Trophoblast cell (in vitro differentiated cells and primary cell): ENCODE measurements around the gene REXO1.

Experiments
- DNase-seq, 2 donors: peaks; one replicate each; pipeline ENCODE4 v3.0.0-alpha.2; 2016
- H2AFZ ChIP-seq: 2 replicates; pipeline ENCODE4 v1.6.1; 2013; ENCODE audit warnings: low read length, moderate library complexity, mild to moderate bottlenecking; ENCODE audit not compliant: insufficient read depth, poor library complexity
- H2AK5ac ChIP-seq: 2 replicates; pipeline ENCODE4 v1.6.1; 2013; ENCODE audit warnings: mild to moderate bottlenecking, low read length
- H2BK120ac ChIP-seq: 2 replicates; pipeline ENCODE4 v1.6.1; 2013; ENCODE audit warnings: low read length, mild to moderate bottlenecking, moderate library complexity; ENCODE audit not compliant: insufficient read depth, poor library complexity
- H2BK12ac ChIP-seq: 2 replicates; pipeline ENCODE4 v1.6.1; 2013; ENCODE audit warnings: mild to moderate bottlenecking, low read length, moderate library complexity
- H2BK5ac ChIP-seq: 2 replicates; pipeline ENCODE4 v1.6.1; 2013; ENCODE audit warnings: low read length, low read depth, moderate library complexity, mild to moderate bottlenecking; ENCODE audit not compliant: poor library complexity
- H3K14ac ChIP-seq: 2 replicates; pipeline ENCODE4 v1.6.1; 2013; ENCODE audit warnings: mild to moderate bottlenecking, low read length
- H3K18ac ChIP-seq: 2 replicates; pipeline ENCODE4 v1.6.1; 2013; ENCODE audit warnings: mild to moderate bottlenecking, low read length
- H3K23ac ChIP-seq: 2 replicates; pipeline ENCODE4 v1.6.1; 2013; ENCODE audit warnings: low read length
- H3K27ac ChIP-seq: 2 replicates; pipeline ENCODE4 v1.5.1; 2013; ENCODE audit warnings: low read depth, mild to moderate bottlenecking, inconsistent platforms, low read length, moderate library complexity
- H3K27me3 ChIP-seq: 2 replicates; pipeline ENCODE4 v1.6.1; 2013; ENCODE audit warnings: inconsistent platforms, mild to moderate bottlenecking, low read length, moderate library complexity; ENCODE audit not compliant: insufficient read depth
- H3K36me3 ChIP-seq, 2 experiments: 1 replicate in 1 of 2; 2 replicates in 1 of 2; pipeline ENCODE4 v1.6.1; 2013; ENCODE audit warnings: low read length in 2 of 2, mild to moderate bottlenecking in 2 of 2, moderate library complexity in 1 of 2; ENCODE audit not compliant: insufficient read depth in 2 of 2, control insufficient read depth in 1 of 2
- H3K4ac ChIP-seq: 2 replicates; pipeline ENCODE4 v1.6.1; 2013; ENCODE audit warnings: low read depth, mild to moderate bottlenecking, low read length, moderate library complexity
- H3K4me1 ChIP-seq, 2 experiments: 1 replicate in 1 of 2; 2 replicates in 1 of 2; pipeline ENCODE4 v1.6.1; 2013; ENCODE audit warnings: low read length in 2 of 2, mild to moderate bottlenecking in 2 of 2, moderate library complexity in 1 of 2; ENCODE audit not compliant: insufficient read depth in 2 of 2, control insufficient read depth in 1 of 2
- H3K4me2 ChIP-seq: 2 replicates; pipeline ENCODE4 v1.6.1; 2013; ENCODE audit warnings: inconsistent platforms, mild to moderate bottlenecking, low read length, moderate library complexity
- H3K4me3 ChIP-seq: 2 replicates; pipeline ENCODE4 v1.5.1; 2013; ENCODE audit warnings: mild to moderate bottlenecking, low read depth, low read length, inconsistent platforms
- H3K79me1 ChIP-seq: one replicate; pipeline ENCODE4 v1.6.1; 2013; ENCODE audit warnings: low read length
- H3K79me2 ChIP-seq: 2 replicates; pipeline ENCODE4 v1.6.1; 2013; ENCODE audit warnings: low read length, mild to moderate bottlenecking; ENCODE audit not compliant: control insufficient read depth, insufficient read depth, poor library complexity
- H3K9ac ChIP-seq: 2 replicates; pipeline ENCODE4 v1.6.1; 2013; ENCODE audit warnings: mild to moderate bottlenecking, low read length
- H3K9me3 ChIP-seq: 2 replicates; pipeline ENCODE4 v1.6.1; 2013; ENCODE audit warnings: low read depth, mild to moderate bottlenecking, control low read depth, inconsistent platforms, low read length; ENCODE audit not compliant: insufficient read depth
- H4K12ac ChIP-seq: 2 replicates; pipeline ENCODE4 v1.6.1; 2013; ENCODE audit warnings: low read depth, mild to moderate bottlenecking, low read length, moderate library complexity
- H4K8ac ChIP-seq: 2 replicates; pipeline ENCODE4 v1.6.1; 2013; ENCODE audit warnings: low read depth, mild to moderate bottlenecking, low read length, moderate library complexity
- H4K91ac ChIP-seq: one replicate; pipeline ENCODE4 v1.6.1; 2013; ENCODE audit warnings: low read depth, mild to moderate bottlenecking, low read length, moderate library complexity
- WGBS: extraction: QIAGEN DNeasy Blood & Tissue Kit; methylation state at CpG from one replicate; pipeline ENCODE4 v1.1.7; 2013; ENCODE audit warnings: missing lambda C conversion rate; ENCODE audit not compliant: insufficient read length, insufficient coverage; ENCODE audit errors: extremely low coverage; 5-methylcytosine and 5-hydroxymethylcytosine counted together

REXO1 gene

GRCh38 chr19:1860042-1860775 is 11.9 kb upstream of the REXO1 start:
- Histone ChIP-seq H2BK5ac (no peak overlapping the region), H3K27ac (no peak overlapping the region), H2BK12ac (no peak overlapping the region), H3K4me2 (peak overlapping the region; percentile 13), H3K9me3 (no peaks in the 10 kb centered on the region), H3K14ac (no peak overlapping the region), H2AFZ (peak overlapping the region; percentile 28), H3K4ac (peak overlapping the region; percentile 48), H4K12ac (no peak overlapping the region), H3K79me1 (peaks cover 12% of the 10 kb centered on the region), H3K79me2 (peaks cover 9% of the 10 kb centered on the region), H3K4me1 (peaks cover 32 to 37% of the 10 kb centered on the region in 2 experiments), H3K18ac (no peak overlapping the region), H4K91ac (no peak overlapping the region), H3K9ac (no peak overlapping the region), H2AK5ac (no peak overlapping the region), H3K4me3 (no peak overlapping the region), H3K36me3 (no peaks in the 10 kb centered on the region), H2BK120ac (no peak overlapping the region), H3K23ac (no peak overlapping the region), H3K27me3 (peaks cover 10% of the 10 kb centered on the region), H4K8ac (no peak overlapping the region)
- WGBS = no CpG with 5 or more reads among the region's 32 CpGs
- DNase-seq = peak; percentile 80 to 87

GRCh38 chr19:1859331-1859781 is 11.1 kb upstream of the REXO1 start:
- H2BK12ac ChIP-seq = no peak overlapping the region
- H2BK5ac ChIP-seq = no peak overlapping the region
- peaks cover 36 to 37% of the 10 kb centered on the region in 2 experiments for H3K4me1 ChIP-seq
- H3K79me2 ChIP-seq = peaks cover 11% of the 10 kb centered on the region
- H3K14ac ChIP-seq = no peak overlapping the region
- no peaks in the 10 kb centered on the region for H3K9me3 ChIP-seq
- no peak overlapping the region for H3K4me3 ChIP-seq
- H2AK5ac ChIP-seq = no peak overlapping the region
- no CpG with 5 or more reads among the region's 18 CpGs for WGBS
- H3K27me3 ChIP-seq = peaks cover 10% of the 10 kb centered on the region
- DNase-seq = no peak
- no peak overlapping the region for H3K4ac ChIP-seq
- H4K91ac ChIP-seq = no peak overlapping the region
- H3K79me1 ChIP-seq = peaks cover 7% of the 10 kb centered on the region
- no peak overlapping the region for H2BK120ac ChIP-seq
- H3K23ac ChIP-seq = no peak overlapping the region
- no peak overlapping the region for H2AFZ ChIP-seq
- H3K36me3 ChIP-seq = peaks cover 0 to under 1% of the 10 kb centered on the region in 2 experiments
- no peak overlapping the region for H3K27ac ChIP-seq
- no peak overlapping the region for H3K4me2 ChIP-seq
- H4K8ac ChIP-seq = no peak overlapping the region
- H4K12ac ChIP-seq = no peak overlapping the region
- H3K9ac ChIP-seq = no peak overlapping the region
- no peak overlapping the region for H3K18ac ChIP-seq

GRCh38 chr19:1858412-1859081 is 10.3 kb upstream of the REXO1 start:
- peaks cover 9% of the 10 kb centered on the region for H3K79me2 ChIP-seq
- peaks cover 10% of the 10 kb centered on the region for H3K27me3 ChIP-seq
- no peak overlapping the region for H3K27ac ChIP-seq
- no peak overlapping the region for H2BK120ac ChIP-seq
- H3K23ac ChIP-seq = no peak overlapping the region
- H4K12ac ChIP-seq = no peak overlapping the region
- H4K8ac ChIP-seq = no peak overlapping the region
- no peak overlapping the region for H4K91ac ChIP-seq
- H3K18ac ChIP-seq = no peak overlapping the region
- H3K36me3 ChIP-seq = peaks cover 0 to 3% of the 10 kb centered on the region in 2 experiments
- H3K14ac ChIP-seq = no peak overlapping the region
- no peak overlapping the region for H2BK5ac ChIP-seq
- peaks cover 36 to 39% of the 10 kb centered on the region in 2 experiments for H3K4me1 ChIP-seq
- H2AFZ ChIP-seq = no peak overlapping the region
- H3K4ac ChIP-seq = no peak overlapping the region
- peaks cover 6% of the 10 kb centered on the region for H3K79me1 ChIP-seq
- H2AK5ac ChIP-seq = no peak overlapping the region
- no peaks in the 10 kb centered on the region for H3K9me3 ChIP-seq
- no peak overlapping the region for H2BK12ac ChIP-seq
- WGBS = no CpG with 5 or more reads among the region's 10 CpGs
- no peak overlapping the region for H3K4me3 ChIP-seq
- no peak overlapping the region for H3K4me2 ChIP-seq
- no peak overlapping the region for H3K9ac ChIP-seq
- DNase-seq = no peak

- H3K14ac ChIP-seq = no peak overlapping the region
- H3K4me2 ChIP-seq = peak overlapping the region; percentile 82
- H3K27ac ChIP-seq = no peak overlapping the region
- H3K36me3 ChIP-seq = peaks cover 0 to 3% of the 10 kb centered on the region in 2 experiments
- no peak overlapping the region for H2AFZ ChIP-seq
- H3K9me3 ChIP-seq = no peaks in the 10 kb centered on the region
- no peak overlapping the region for H3K23ac ChIP-seq
- H3K79me2 ChIP-seq = peaks cover 7% of the 10 kb centered on the region
- no peak overlapping the region for H3K18ac ChIP-seq
- H2AK5ac ChIP-seq = no peak overlapping the region
- H3K4ac ChIP-seq = no peak overlapping the region
- WGBS = no CpG with 5 or more reads among the region's 16 CpGs
- peaks cover 36 to 40% of the 10 kb centered on the region in 2 experiments for H3K4me1 ChIP-seq
- H3K27me3 ChIP-seq = peaks cover 10% of the 10 kb centered on the region
- H2BK12ac ChIP-seq = no peak overlapping the region
- no peak overlapping the region for H4K8ac ChIP-seq
- H3K4me3 ChIP-seq = no peak overlapping the region
- no peak overlapping the region for H2BK5ac ChIP-seq
- no peak overlapping the region for H4K12ac ChIP-seq
- H4K91ac ChIP-seq = no peak overlapping the region
- DNase-seq = no peak
- H3K79me1 ChIP-seq = peaks cover 5% of the 10 kb centered on the region
- H3K9ac ChIP-seq = no peak overlapping the region
- H2BK120ac ChIP-seq = no peak overlapping the region
Observed at GRCh38 chr19:1857648-1858326, 9.5 kb upstream of the REXO1 start.
